B cell (primary cell): ENCODE results near the gene CALML6. TPM values are rescaled to one million over a fixed set of nuclear protein-coding genes. Genes with fewer than 3 reads are reported as not detected.
A peak's percentile ranks its signal among the peaks of the same experiment; 100 is the strongest.

Source experiments
- ATAC-seq: fragments of 200-7000 bp; cut with Tn5 transposase; one replicate; pipeline ENCODE4 v1.10.0; 2021; ENCODE audit warnings: low read depth, mild to moderate bottlenecking, moderate number of reproducible peaks, moderate library complexity
- CTCF ChIA-PET: fragments of 350-600 bp; sonication (Branson Sonifier 250); formaldehyde crosslinking; loops from one replicate; lab custom pipeline; 2021; ENCODE audit warnings: antibody characterized with exemption, inconsistent platforms; lab: Charles Lee
- POLR2A ChIA-PET: fragments of 350-600 bp; sonication (Branson Sonifier 250); formaldehyde crosslinking; loops from one replicate; lab custom pipeline; 2021; ENCODE audit warnings: antibody characterized with exemption; lab: Charles Lee
- DNase-seq: peaks from one replicate; pipeline ENCODE4 v3.0.0; 2013
- H2AFZ ChIP-seq: 2 replicates; pipeline ENCODE4 v1.6.1; 2012; ENCODE audit warnings: mild to moderate bottlenecking, low read depth, low read length; ENCODE audit not compliant: insufficient read depth, poor library complexity, severe bottlenecking
- H3K27ac ChIP-seq, 2 donors: 1 replicate in 1 of 2; 2 replicates in 1 of 2; pipeline ENCODE4 v1.5.1; 2012 to 2013; ENCODE audit warnings: low read length in 2 of 2, mild to moderate bottlenecking in 2 of 2, moderate library complexity in 1 of 2
- H3K27me3 ChIP-seq, 4 experiments: fragments of 200-600 bp in 1 of 4; sonication (generic) in 1 of 4; replicated peaks in 1 of 4; 1 replicate in 2 of 4; 2 replicates in 2 of 4; pipeline versions ENCODE4 v1.6.1 to v1.7.0; 2013 to 2016; ENCODE audit warnings: low read length in 3 of 4, mild to moderate bottlenecking in 2 of 4, mixed read lengths in 1 of 4, moderate library complexity in 1 of 4; ENCODE audit not compliant: insufficient read depth in 4 of 4, control insufficient read depth in 3 of 4; ENCODE audit errors: control extremely low read depth in 1 of 4
- H3K36me3 ChIP-seq, 2 experiments: replicated peaks in 1 of 2; 1 replicate in 1 of 2; 2 replicates in 1 of 2; pipeline versions ENCODE4 v1.6.1 to v1.7.1; 2013; ENCODE audit warnings: low read length in 1 of 2; ENCODE audit not compliant: insufficient read depth in 2 of 2, control insufficient read depth in 1 of 2; ENCODE audit errors: control extremely low read depth in 1 of 2, extremely low read depth in 1 of 2
- H3K4me1 ChIP-seq, 2 donors: fragments of 200-600 bp in 1 of 2; sonication (generic) in 1 of 2; 1 replicate in 1 of 2; 2 replicates in 1 of 2; pipeline versions ENCODE4 v1.5.1 to v1.6.1; 2013 to 2017; ENCODE audit warnings: low read length in 2 of 2; ENCODE audit not compliant: control insufficient read depth in 2 of 2, insufficient read depth in 2 of 2
- H3K4me2 ChIP-seq: replicated peaks from 2 replicates; pipeline ENCODE3; 2012; ENCODE audit warnings: mild to moderate bottlenecking, low read depth, low read length; ENCODE audit not compliant: poor library complexity, severe bottlenecking
- H3K4me3 ChIP-seq, 5 experiments: fragments of 200-600 bp in 1 of 5; sonication (generic) in 1 of 5; 1 replicate in 3 of 5; 2 replicates in 2 of 5; pipeline versions ENCODE4 v1.5.1 to v1.7.0; 2011 to 2016; ENCODE audit warnings: low read length in 4 of 5, mild to moderate bottlenecking in 4 of 5, low read depth in 2 of 5, control low read depth in 1 of 5, moderate library complexity in 1 of 5; ENCODE audit not compliant: insufficient read depth in 1 of 5; ENCODE audit errors: control extremely low read depth in 1 of 5, extremely low read depth in 1 of 5
- H3K79me2 ChIP-seq: fragments of 200-600 bp; sonication (generic); one replicate; pipeline ENCODE4 v1.6.0; 2016; ENCODE audit warnings: low read length; ENCODE audit not compliant: control insufficient read depth, insufficient read depth
- H3K9ac ChIP-seq: fragments of 200-600 bp; sonication (generic); 2 replicates; pipeline ENCODE4 v1.6.1; 2017; ENCODE audit warnings: mild to moderate bottlenecking, low read length, moderate library complexity
- H3K9me3 ChIP-seq, 3 donors: one replicate each; pipeline versions ENCODE4 v1.6.1 to v1.7.1; 2013; ENCODE audit warnings: low read length in 2 of 3; ENCODE audit not compliant: control insufficient read depth in 2 of 3, insufficient read depth in 1 of 3; ENCODE audit errors: control extremely low read depth in 1 of 3
- H4K20me1 ChIP-seq: 2 replicates; pipeline ENCODE4 v1.6.0; 2012; ENCODE audit warnings: mild to moderate bottlenecking, low read length; ENCODE audit not compliant: insufficient read depth, control insufficient read depth, poor library complexity, severe bottlenecking
- H3K27ac Mint-ChIP-seq: one replicate; pipeline ENCODE4 v1.8.0; 2021; ENCODE audit warnings: mixed read lengths
- H3K27me3 Mint-ChIP-seq: one replicate; pipeline ENCODE4 v1.8.0; 2021; ENCODE audit warnings: mixed read lengths
- H3K4me1 Mint-ChIP-seq: one replicate; pipeline ENCODE4 v1.8.0; 2021; ENCODE audit warnings: mixed read lengths
- H3K4me3 Mint-ChIP-seq: one replicate; pipeline ENCODE4 v1.8.0; 2021; ENCODE audit warnings: mixed read lengths
- H3K9me3 Mint-ChIP-seq: one replicate; pipeline ENCODE4 v1.8.0; 2022; ENCODE audit warnings: mixed read lengths; ENCODE audit not compliant: insufficient read depth
- EZH2 ChIP-seq: IDR thresholded peaks from 2 replicates; pipeline ENCODE4 v1.6.1; 2012; ENCODE audit warnings: borderline replicate concordance, low read depth, mild to moderate bottlenecking, moderate library complexity, low read length; ENCODE audit not compliant: insufficient read depth, poor library complexity, severe bottlenecking
- WGBS: methylation state at CpG from one replicate; pipeline ENCODE4 v1.1.5; 2013; ENCODE audit warnings: missing lambda C conversion rate; ENCODE audit not compliant: insufficient coverage; 5-methylcytosine and 5-hydroxymethylcytosine counted together
- intact Hi-C: fragments of 100-400 bp; cut with micrococcal nuclease; formaldehyde crosslinking; loops from one replicate; pipeline ENCODE4 v1.10.0; 2022
- polyA plus RNA-seq: library from polyadenylated mRNA; depleted of rRNA; stranded (reverse); fragments of >200 nt; gene quantifications from 2 replicates; pipeline ENCODE4 v1.2.3, GENCODE V29; 2012
- total RNA-seq, 2 donors: library from RNA; stranded (reverse); fragments of 120-200 nt in 1 of 2; gene quantifications; 1 replicate in 1 of 2; 2 replicates in 1 of 2; pipeline versions ENCODE4 v1.2.3 to v1.2.4, GENCODE V29; 2013 to 2022
- TF ChIP-seq, protein P1 (sequence below): fragments of 200-600 bp; IDR thresholded peaks from one replicate; pipeline ENCODE4 v1.8.0; 2022; ENCODE audit warnings: antibody characterized with exemption, mild to moderate bottlenecking

The CALML6 gene
- total and polyA plus RNA-seq, 2 donors (not counting 1 experiment from before 2014, with no cell fraction given): 0.64 to 2.0 TPM

DNA sequence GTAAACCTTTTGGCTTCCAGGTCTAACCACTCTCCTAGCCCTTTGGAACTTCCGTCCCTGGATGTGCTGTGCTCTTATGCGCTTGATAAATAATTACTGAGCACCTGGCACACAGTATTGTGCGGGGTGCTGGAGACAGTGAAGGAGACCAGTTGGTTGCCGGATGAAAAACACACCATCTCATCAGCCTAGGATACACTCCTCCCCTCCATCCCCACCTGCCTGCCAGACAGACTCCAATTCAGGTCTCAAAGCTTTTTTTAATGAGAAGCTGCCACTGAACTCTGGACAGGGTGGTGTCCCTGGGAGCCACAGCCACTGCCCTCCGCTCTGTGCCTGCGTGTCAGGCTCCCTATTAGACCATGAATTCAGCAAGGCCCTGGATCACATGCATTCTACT, 33.3 kb upstream of the CALML6 start:
- POLR2A ChIA-PET: interaction anchor here (0.7 to 1.2 kb wide), 3 partner anchors 11 to 101 kb away, joined by 3 to 9 read pairs (median 9); no protein-coding TSS in a partner anchor
- Histone ChIP-seq H3K9ac (no peak overlapping the region), H3K79me2 (peaks cover 99% of the 10 kb centered on the region), H3K36me3 (peaks cover 0 to 14% of the 10 kb centered on the region in 2 experiments), H2AFZ (no peak overlapping the region), H3K27me3 (no peaks in the 10 kb centered on the region), H3K4me3 (no peak overlapping the region), H3K27ac (no peak overlapping the region), H3K9me3 (no peaks in the 10 kb centered on the region), H3K4me1 (peaks cover 44 to 50% of the 10 kb centered on the region in 2 donors), H4K20me1 (peaks cover 94% of the 10 kb centered on the region), H3K4me2 (peak overlapping the region; percentile 13)
- DNase-seq (no peak), ATAC-seq (no peak)
- Mint-ChIP-seq H3K4me3 (peak overlapping the region; percentile 23), H3K27me3 (no peaks in the 10 kb centered on the region), H3K9me3 (no peaks in the 10 kb centered on the region), H3K4me1 (peaks cover 64% of the 10 kb centered on the region), H3K27ac (peak overlapping the region; percentile 26)
- 96% methylated on average over 6 of the region's 6 CpGs for WGBS
- CTCF ChIA-PET: interaction anchor here (1.1 to 2.8 kb wide), 2 partner anchors 18 to 24 kb away, joined by 3 to 14 read pairs; no protein-coding TSS in a partner anchor
- TF ChIP-seq, protein P1, sequence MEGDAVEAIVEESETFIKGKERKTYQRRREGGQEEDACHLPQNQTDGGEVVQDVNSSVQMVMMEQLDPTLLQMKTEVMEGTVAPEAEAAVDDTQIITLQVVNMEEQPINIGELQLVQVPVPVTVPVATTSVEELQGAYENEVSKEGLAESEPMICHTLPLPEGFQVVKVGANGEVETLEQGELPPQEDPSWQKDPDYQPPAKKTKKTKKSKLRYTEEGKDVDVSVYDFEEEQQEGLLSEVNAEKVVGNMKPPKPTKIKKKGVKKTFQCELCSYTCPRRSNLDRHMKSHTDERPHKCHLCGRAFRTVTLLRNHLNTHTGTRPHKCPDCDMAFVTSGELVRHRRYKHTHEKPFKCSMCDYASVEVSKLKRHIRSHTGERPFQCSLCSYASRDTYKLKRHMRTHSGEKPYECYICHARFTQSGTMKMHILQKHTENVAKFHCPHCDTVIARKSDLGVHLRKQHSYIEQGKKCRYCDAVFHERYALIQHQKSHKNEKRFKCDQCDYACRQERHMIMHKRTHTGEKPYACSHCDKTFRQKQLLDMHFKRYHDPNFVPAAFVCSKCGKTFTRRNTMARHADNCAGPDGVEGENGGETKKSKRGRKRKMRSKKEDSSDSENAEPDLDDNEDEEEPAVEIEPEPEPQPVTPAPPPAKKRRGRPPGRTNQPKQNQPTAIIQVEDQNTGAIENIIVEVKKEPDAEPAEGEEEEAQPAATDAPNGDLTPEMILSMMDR: no peak
- intact Hi-C loops: no loop called here

DNA sequence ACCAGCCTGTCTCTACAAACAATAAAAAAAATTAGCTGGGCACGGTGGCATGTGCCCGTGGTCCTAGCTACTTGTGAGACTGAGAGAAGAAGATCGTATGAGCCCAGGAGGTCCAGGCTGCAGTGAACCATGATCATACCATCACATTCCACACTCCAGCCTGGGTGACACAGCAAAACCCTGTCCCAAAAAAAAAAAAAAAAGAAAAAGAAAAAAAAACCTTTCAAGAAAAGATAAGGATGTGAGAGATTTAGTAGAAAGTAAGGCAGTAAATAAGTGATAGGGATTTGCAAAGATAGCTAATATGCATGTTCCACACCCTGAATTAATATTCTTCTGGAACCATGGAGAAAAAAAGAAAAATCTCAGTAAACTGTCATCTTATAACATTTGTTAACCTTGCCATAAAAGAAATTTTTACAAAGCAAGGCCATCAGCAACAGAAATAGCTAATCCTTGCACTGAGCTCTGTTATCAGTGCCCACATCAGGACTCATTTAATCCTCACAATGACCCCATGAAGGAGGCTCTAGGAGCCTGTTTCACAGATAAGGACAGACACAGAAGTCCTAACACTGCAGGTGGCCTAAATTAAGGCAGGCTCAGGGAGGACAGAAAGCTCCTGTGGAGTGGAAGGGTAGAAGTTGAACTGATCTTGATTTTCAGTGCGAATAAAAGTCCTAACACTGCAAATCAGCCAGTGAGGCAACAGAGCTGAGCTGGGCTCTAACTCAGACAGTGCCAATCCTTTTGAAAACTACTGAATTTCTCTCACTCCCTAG, 31.8 kb upstream of the CALML6 start:
- TF ChIP-seq EZH2: no peak
- TF ChIP-seq, protein P1: no peak
- peaks cover 51 to 60% of the 10 kb centered on the region in 2 donors for H3K4me1 ChIP-seq

More for the DNA sequence above, 31.8 kb upstream of the CALML6 start:
- H3K27me3 ChIP-seq: no peaks in the 10 kb centered on the region
- H3K79me2 ChIP-seq: peaks cover 100% of the 10 kb centered on the region
- H3K9me3 ChIP-seq: no peaks in the 10 kb centered on the region
- Mint-ChIP-seq H3K27me3 (no peaks in the 10 kb centered on the region), H3K9me3 (no peaks in the 10 kb centered on the region), H3K4me1 (peaks cover 67% of the 10 kb centered on the region), H3K4me3 (peak overlapping the region; percentile 16), H3K27ac (no peak overlapping the region)
- H3K9ac ChIP-seq: no peak overlapping the region
- intact Hi-C loops: no loop called here
- DNase-seq (no peak), ATAC-seq (no peak)
- peaks cover 97% of the 10 kb centered on the region for H4K20me1 ChIP-seq
- H3K4me3 ChIP-seq: no peak overlapping the region
- POLR2A ChIA-PET: interaction anchor here (0.6 kb wide), 1 partner anchor 13 kb away, joined by 3 read pairs; no protein-coding TSS in a partner anchor
- no peak overlapping the region for H3K27ac ChIP-seq
- CTCF ChIA-PET: interaction anchor here (0.9 to 2.8 kb wide), 4 partner anchors 23 to 104 kb away, joined by 3 to 14 read pairs (median 6); no protein-coding TSS in a partner anchor
- 55% methylated on average over 3 of the region's 4 CpGs for WGBS
- peaks cover 0 to 11% of the 10 kb centered on the region in 2 experiments for H3K36me3 ChIP-seq
- H2AFZ ChIP-seq: no peak overlapping the region
- peak overlapping the region; percentile 28 for H3K4me2 ChIP-seq
